Breast epithelium (tissue), 3 donors: ENCODE measurements around the gene COMT.

ENCODE experiments used
- CTCF ChIP-seq, 3 donors: fragments of 450-650 bp; IDR thresholded peaks; one replicate each; pipeline ENCODE4 v1.5.1; 2016 to 2017; ENCODE audit warnings: antibody characterized with exemption in 3 of 3, mild to moderate bottlenecking in 3 of 3, moderate library complexity in 3 of 3
- POLR2A ChIP-seq: fragments of 450-650 bp; IDR thresholded peaks from one replicate; pipeline ENCODE4 v1.6.1; 2016; ENCODE audit warnings: antibody characterized with exemption, mild to moderate bottlenecking, moderate library complexity
- POLR2AphosphoS5 ChIP-seq, 3 donors: sonication (generic); formaldehyde crosslinking; IDR thresholded peaks; one replicate each; pipeline ENCODE4 v1.6.1; 2017; ENCODE audit warnings: antibody characterized with exemption in 3 of 3

GRCh38 chr22:19910180-19910744 is 31.3 kb upstream of the COMT start:
- TF ChIP-seq POLR2A (no peak), CTCF (IDR thresholded peaks at IDR 0.05) (peak in 1 of 3 donors; percentile 15), POLR2AphosphoS5 (IDR thresholded peaks at IDR 0.05) (no peak)
